Measurements from ENCODE around the gene MSRB1.

The MSRB1 gene

GRCh38 chr16:1895949-1896675, 46.9 kb downstream of the MSRB1 start:
- DNase-seq: no peak

GRCh38 chr16:1895068-1895467, 47.9 kb downstream of the MSRB1 start:
- no peak for DNase-seq

GRCh38 chr16:1890708-1891050, 52.3 kb downstream of the MSRB1 start:
- DNase-seq: peak; percentile 89

- peak; percentile 88 for DNase-seq
Observed at GRCh38 chr16:1890024-1890707, 52.8 kb downstream of the MSRB1 start.
